Fibroblast of the aortic adventitia (primary cell): ENCODE results near the gene RAD9A. TPM values are rescaled to one million over a fixed set of nuclear protein-coding genes. Genes with fewer than 3 reads are reported as not detected.

ENCODE experiments used
- DNase-seq: peaks from one replicate; pipeline ENCODE4 v3.0.0-alpha.2; 2010; ENCODE audit warnings: low read depth
- H3K4me3 ChIP-seq: 2 replicates; pipeline ENCODE4 v1.5.1; 2011; ENCODE audit warnings: low read depth, mild to moderate bottlenecking, control low read depth, low read length, moderate library complexity
- total RNA-seq: library from RNA; depleted of rRNA; stranded (reverse); fragments of >200 nt; gene quantifications from 2 replicates; pipeline ENCODE4 v1.2.3, GENCODE V29; 2012; ENCODE audit warnings: low replicate concordance
- TF ChIP-seq, protein P1 (sequence below): IDR thresholded peaks from 2 replicates; pipeline ENCODE4 v1.5.1; 2011; ENCODE audit warnings: mild to moderate bottlenecking, low read length, control low read depth, inconsistent platforms; ENCODE audit not compliant: insufficient read depth

RAD9A gene
- total RNA-seq, 1 donor: 4.7 TPM

DNA sequence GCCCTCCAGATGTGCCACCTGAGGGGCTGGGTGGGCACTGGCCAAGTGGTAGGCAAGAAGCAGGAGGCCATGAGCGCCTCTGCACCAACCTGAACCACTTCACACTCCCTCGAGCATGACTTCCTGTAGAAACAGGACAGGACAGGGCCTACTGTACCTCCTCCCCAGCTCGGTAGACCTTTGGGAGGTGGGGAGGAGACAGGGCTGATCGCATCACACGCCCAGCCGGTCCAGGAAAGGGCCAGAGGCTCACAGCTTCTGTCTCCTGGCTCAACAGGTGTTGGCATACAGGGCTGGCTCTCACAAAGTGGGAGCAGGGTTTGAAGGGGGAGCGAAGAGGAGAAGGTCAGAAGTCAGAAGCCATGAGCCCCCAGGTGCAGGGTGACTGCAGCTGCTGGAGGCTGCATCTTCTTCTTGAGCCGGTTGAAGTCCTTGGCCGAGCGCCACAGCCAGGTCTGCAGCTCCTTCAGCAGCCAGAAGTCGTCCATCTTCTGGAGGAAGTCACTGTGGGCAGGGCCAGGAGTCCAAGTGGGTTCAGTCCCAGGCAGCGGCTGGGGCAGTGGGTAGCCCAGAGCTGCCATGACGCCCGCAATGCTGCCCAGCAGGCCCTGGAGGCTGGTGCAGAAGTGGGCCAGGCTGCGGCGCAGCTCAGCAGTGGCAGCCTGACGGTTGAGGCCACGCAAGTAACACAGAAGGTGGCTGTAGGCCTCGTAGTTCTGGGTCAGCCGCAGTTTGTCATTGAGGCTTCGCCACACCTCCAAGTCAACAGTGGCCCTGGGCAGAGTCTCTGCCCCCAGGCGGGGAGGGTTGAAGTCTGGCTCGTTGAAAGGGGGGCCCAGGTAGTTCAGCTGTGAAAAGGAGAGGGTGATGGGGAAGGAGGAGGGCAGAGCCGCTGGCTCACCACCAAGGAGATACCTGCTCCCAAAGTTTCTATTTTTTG, 26.7 kb upstream of the RAD9A start:
- DNase-seq: no peak
- H3K4me3 ChIP-seq: no peak overlapping the region
- TF ChIP-seq, protein P1, sequence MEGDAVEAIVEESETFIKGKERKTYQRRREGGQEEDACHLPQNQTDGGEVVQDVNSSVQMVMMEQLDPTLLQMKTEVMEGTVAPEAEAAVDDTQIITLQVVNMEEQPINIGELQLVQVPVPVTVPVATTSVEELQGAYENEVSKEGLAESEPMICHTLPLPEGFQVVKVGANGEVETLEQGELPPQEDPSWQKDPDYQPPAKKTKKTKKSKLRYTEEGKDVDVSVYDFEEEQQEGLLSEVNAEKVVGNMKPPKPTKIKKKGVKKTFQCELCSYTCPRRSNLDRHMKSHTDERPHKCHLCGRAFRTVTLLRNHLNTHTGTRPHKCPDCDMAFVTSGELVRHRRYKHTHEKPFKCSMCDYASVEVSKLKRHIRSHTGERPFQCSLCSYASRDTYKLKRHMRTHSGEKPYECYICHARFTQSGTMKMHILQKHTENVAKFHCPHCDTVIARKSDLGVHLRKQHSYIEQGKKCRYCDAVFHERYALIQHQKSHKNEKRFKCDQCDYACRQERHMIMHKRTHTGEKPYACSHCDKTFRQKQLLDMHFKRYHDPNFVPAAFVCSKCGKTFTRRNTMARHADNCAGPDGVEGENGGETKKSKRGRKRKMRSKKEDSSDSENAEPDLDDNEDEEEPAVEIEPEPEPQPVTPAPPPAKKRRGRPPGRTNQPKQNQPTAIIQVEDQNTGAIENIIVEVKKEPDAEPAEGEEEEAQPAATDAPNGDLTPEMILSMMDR: no peak

DNA sequence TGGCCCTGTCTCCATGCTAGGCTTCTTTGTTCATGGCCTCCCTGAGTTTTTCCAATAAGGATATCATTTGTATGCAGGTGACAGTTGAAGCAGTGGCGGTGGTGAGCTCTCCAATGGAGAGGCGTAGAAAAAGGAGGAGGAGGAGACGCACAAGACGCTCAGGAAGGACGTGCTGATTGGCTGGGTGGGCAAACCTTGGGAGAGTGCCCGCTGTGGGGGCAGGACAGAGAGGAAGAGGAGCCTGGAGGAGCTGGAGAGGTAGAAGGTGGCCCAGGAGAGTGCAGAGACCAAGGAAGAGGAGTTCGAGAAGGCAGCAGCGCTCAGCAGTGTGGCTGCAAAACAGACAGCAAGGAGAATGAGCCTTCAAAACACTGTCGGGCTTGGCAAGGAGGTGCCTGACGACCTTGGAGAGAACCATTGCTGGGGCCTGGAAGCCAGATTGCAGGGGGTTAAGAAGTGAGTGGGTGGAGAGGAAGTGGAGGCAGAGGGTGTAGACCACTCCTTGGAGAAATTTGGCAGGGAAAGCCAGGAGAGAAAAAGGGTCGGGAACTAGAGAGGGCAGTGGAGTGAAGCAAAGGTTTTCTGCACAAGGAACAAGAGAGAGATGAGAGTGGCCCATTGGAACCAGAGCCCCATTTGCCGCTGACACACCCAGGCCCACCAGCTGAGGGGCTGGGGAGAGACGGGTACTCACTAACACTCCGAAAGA, 25.9 kb upstream of the RAD9A start:
- H3K4me3 ChIP-seq: no peak overlapping the region
- DNase-seq: no peak
- TF ChIP-seq, protein P1: no peak

DNA sequence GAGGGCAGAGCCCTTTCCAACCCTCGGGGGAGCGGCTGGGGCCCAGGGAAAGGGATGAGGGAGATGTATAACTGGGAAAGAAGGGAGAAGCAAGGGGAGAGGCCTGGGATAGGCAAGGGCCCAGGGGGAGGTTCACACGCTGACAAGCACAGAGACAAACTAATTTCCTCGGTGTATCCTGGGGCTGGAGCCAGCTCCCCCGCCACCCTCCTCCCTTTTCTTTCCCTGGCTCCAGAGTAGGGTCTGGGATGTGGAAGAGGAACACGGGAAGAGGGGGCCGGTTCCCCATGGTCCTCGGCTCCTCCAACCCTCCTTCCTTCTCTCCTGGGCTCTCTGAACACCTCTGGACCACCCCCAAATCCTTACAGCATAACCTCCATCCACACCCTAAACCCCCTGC, 25.2 kb upstream of the RAD9A start:
- DNase-seq: peak; percentile 49
- TF ChIP-seq, protein P1: no peak
- H3K4me3 ChIP-seq: peak overlapping the region; percentile 5

DNA sequence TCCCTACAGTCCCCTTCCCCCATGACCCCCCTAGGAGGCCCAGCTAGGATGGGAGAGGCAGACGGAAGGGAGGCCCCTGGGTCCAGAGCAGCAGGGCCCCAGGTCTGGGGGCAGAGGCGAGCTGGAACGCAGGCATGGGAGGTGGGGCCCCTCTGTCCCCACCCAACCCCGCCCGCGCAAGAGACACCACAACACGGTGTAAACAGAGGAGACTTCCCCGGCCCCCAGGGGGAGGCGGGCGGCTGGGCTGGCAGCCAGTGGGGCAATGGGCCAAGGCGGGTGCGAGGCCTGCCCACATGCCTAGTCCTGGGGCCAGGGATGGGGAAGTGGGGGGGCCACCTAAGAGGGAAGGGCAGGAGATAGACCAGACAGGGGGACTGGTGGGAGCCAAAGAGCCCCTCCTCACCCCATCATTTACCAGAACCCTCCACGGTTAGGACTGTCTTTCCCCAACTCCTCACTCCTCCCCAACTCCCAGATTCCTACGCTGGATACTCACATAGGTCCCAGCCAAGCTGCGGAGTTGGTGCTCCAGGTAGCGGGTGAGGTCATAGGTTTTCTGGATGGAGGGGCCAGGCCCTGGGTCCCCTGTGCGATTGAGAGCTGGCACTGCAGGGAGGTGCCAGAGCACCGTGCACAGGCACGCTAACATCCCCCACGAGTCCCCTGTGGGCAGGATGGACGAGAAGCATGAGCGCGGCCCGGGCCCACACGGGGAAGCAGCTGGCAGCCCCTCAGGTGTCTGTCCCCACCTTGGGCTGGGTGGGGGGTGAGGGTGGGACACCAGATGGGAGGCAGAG, 24.6 kb upstream of the RAD9A start:
- peak overlapping the region; percentile 5 for H3K4me3 ChIP-seq
- DNase-seq: no peak
- TF ChIP-seq, protein P1: no peak

DNA sequence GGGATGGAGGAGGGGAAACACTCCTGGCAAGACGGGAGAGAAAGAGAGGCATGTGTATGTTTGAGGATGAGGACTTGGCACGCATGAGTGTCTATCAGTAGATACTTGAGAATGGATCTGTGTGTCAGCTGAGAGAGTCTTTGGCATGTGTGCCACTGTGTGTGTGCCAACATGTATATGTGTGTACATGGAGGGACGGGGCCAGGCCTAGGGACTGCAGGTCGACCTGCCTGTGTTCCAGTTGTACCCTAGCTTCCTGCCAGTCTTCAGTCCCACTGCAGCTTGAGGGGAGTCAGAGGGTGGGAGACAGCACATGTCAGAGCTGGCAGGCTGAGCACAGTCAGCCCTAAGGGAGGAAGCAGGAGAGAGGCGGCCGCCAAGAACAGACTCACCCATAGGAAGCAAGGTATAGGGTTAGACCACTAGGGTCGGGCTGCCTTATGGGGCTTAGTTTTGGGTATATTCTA, 24.0 kb upstream of the RAD9A start:
- TF ChIP-seq, protein P1: no peak
- no peak overlapping the region for H3K4me3 ChIP-seq
- no peak for DNase-seq

DNA sequence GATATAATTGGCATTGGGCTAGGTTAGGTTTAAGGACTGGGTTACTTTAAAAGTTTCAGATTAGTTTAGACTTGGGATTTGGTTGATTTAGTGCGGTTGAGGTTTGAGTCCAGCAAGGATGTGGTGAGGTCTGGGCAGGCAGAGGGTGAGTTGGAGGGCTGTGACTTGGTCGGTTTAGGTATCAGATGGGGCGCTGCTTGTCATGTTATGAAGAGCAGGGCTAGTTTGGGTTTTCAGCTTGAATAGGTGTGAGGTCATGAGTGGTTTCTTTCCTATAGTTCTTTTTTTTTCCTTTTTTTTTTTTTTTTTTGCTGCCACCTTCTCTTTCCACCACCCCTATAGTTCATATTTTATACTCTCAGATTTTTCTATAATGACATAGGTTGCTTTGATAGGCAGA, 23.2 kb upstream of the RAD9A start:
- TF ChIP-seq, protein P1: no peak
- no peak overlapping the region for H3K4me3 ChIP-seq
- no peak for DNase-seq
